ENCODE results near the gene PRAMEF18. TPM values are rescaled to one million over a fixed set of nuclear protein-coding genes. Genes with fewer than 3 reads are reported as not detected.
"Not testable (repeated sequence)": the region's sequence is repeated elsewhere in the genome, so short reads cannot be mapped to it uniquely, and the experiment has no call there.

Gene PRAMEF18
- total and polyA plus RNA-seq, 2 donors (not counting 1 experiment from before 2014, with no cell fraction given): not detected

DNA sequence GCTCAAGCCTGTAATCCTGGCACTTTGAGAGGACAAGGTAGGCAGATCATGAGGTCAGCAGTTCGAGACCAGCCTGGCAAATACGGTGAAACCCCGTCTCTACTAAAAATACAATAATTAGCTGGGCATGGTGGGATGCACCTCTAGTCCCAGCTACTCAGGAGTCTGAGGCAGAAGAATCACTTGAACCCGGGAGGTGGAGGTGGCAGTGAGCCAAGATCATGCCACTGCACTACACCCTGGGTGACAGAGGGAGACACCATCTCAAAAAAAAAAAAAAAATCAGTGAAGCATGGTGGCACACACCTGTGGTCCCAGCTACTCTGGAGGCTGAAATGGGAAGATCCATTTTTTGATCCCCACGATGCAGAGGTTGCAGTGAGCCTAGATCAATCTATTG, 4.1 kb upstream of the PRAMEF18 start:
- not testable (repeated sequence) for H3K27ac ChIP-seq (ENCODE audit: insufficient read depth, low read length); H3K4me1 ChIP-seq (ENCODE audit: control insufficient read depth, extremely low read depth, insufficient read depth, low read length); H3K4me3 ChIP-seq (replicated peaks in 1 of 4; ENCODE audit: control extremely low read depth in 1 of 4, insufficient read depth in 1 of 4, low read depth in 3 of 4, low read length in 4 of 4); H3K9me3 ChIP-seq (ENCODE audit: control insufficient read depth, insufficient read depth, low read depth, low read length); H3K4me2 ChIP-seq (ENCODE audit: extremely low read depth, insufficient read depth, low read length); H2AFZ ChIP-seq (ENCODE audit: low read length); H3K79me2 ChIP-seq (ENCODE audit: control insufficient read depth, insufficient read depth, low read length); DNase-seq (ENCODE audit: low read depth in 2 of 2); H3K9ac ChIP-seq (ENCODE audit: insufficient read depth, low read length); H3K27me3 ChIP-seq (ENCODE audit: control insufficient read depth, insufficient read depth, low read length); H4K20me1 ChIP-seq (ENCODE audit: control insufficient read depth, extremely low read depth, insufficient read depth, low read length); H3K36me3 ChIP-seq (ENCODE audit: control insufficient read depth, insufficient read depth, low read length)

DNA sequence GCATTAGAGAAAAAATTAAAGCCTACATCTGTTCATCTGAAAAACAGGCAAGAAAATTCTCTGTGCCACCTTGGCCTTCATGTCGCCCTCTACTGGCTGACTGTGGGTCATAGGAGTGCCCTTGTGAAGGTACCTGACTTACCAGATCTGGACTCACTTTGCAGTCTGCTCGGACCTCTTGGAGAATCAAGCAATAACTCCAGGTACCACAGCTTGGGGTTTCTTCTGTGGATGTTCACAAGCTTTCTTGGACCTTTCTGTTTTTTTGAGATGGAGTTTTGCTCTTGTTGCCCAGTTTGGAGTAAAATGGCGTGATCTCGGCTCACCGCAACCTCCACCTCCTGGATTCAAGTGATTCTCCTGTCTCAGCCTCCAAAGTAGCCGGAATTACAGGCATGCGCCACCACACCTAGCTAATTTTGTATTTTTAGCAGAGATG, 2.4 kb upstream of the PRAMEF18 start:
- H3K27ac ChIP-seq (ENCODE audit: insufficient read depth, low read length): no peak overlapping the region

DNA sequence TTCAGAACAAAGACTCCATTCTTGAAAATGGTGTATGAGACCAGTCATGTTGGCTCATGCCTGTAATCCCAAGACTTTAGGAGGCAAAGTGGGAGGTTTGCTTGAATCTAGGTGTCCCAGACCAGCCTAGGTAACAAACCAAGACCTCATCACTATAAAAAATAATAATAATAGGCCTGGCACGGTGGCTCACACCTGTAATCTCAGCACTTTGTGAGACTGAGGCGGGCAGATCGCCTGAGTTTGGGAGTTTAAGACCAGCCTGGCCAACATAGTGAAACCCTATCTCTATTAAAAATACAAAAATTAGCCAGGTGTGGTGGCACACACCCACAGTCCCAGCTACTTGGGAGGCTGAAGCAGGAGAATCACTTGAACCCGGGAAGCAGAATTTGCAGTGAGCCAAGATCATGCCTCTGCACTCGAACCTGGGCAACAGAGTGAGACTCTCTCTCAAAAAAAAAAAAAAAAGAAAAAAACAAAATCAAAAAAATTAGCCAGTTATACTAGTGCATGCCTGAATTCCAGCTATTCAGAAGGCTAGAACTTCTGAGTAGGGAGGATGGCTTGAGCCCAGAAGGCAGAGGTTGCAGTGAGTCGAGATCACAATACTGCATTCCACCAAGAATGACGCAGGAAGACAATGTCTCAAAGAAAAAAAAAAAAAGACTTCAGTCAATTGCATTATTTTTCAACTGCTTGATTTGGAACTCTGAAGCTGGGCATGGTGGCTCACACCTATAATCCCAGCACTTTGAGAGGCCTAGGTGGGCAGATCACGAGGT, 1.5 kb upstream of the PRAMEF18 start:
- DNase-seq (ENCODE audit: low read depth in 2 of 2); H3K9ac ChIP-seq (ENCODE audit: insufficient read depth, low read length); H3K4me1 ChIP-seq (ENCODE audit: control insufficient read depth, extremely low read depth, insufficient read depth, low read length); H3K4me2 ChIP-seq (ENCODE audit: extremely low read depth, insufficient read depth, low read length); H3K9me3 ChIP-seq (ENCODE audit: control insufficient read depth, insufficient read depth, low read depth, low read length); H3K4me3 ChIP-seq (replicated peaks in 1 of 4; ENCODE audit: control extremely low read depth in 1 of 4, insufficient read depth in 1 of 4, low read depth in 3 of 4, low read length in 4 of 4); H4K20me1 ChIP-seq (ENCODE audit: control insufficient read depth, extremely low read depth, insufficient read depth, low read length); H3K27me3 ChIP-seq (ENCODE audit: control insufficient read depth, insufficient read depth, low read length); H3K27ac ChIP-seq (ENCODE audit: insufficient read depth, low read length); H3K79me2 ChIP-seq (ENCODE audit: control insufficient read depth, insufficient read depth, low read length); H2AFZ ChIP-seq (ENCODE audit: low read length); H3K36me3 ChIP-seq (ENCODE audit: control insufficient read depth, insufficient read depth, low read length): not testable (repeated sequence)

More for the DNA sequence above, 2.4 kb upstream of the PRAMEF18 start:
- TF ChIP-seq EZH2 (IDR thresholded peaks at IDR 0.05; ENCODE audit: low read length, missing control alignments): no peak
- TF ChIP-seq, protein P1, sequence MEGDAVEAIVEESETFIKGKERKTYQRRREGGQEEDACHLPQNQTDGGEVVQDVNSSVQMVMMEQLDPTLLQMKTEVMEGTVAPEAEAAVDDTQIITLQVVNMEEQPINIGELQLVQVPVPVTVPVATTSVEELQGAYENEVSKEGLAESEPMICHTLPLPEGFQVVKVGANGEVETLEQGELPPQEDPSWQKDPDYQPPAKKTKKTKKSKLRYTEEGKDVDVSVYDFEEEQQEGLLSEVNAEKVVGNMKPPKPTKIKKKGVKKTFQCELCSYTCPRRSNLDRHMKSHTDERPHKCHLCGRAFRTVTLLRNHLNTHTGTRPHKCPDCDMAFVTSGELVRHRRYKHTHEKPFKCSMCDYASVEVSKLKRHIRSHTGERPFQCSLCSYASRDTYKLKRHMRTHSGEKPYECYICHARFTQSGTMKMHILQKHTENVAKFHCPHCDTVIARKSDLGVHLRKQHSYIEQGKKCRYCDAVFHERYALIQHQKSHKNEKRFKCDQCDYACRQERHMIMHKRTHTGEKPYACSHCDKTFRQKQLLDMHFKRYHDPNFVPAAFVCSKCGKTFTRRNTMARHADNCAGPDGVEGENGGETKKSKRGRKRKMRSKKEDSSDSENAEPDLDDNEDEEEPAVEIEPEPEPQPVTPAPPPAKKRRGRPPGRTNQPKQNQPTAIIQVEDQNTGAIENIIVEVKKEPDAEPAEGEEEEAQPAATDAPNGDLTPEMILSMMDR (conservative IDR thresholded peaks at IDR 0.05 in 1 of 2, IDR thresholded peaks at IDR 0.05 in 1 of 2; ENCODE audit: low read depth in 1 of 2, low read length in 2 of 2): no peak
- H3K4me2 ChIP-seq (ENCODE audit: extremely low read depth, insufficient read depth, low read length): no peak overlapping the region
- H3K4me3 ChIP-seq (replicated peaks in 1 of 4; ENCODE audit: control extremely low read depth in 1 of 4, insufficient read depth in 1 of 4, low read depth in 3 of 4, low read length in 4 of 4): no peak overlapping the region
- H3K27me3 ChIP-seq (ENCODE audit: control insufficient read depth, insufficient read depth, low read length): no peaks in the 10 kb centered on the region
- H4K20me1 ChIP-seq (ENCODE audit: control insufficient read depth, extremely low read depth, insufficient read depth, low read length): no peaks in the 10 kb centered on the region
- H3K36me3 ChIP-seq (ENCODE audit: control insufficient read depth, insufficient read depth, low read length): no peaks in the 10 kb centered on the region
- no peaks in the 10 kb centered on the region for H3K9me3 ChIP-seq (ENCODE audit: control insufficient read depth, insufficient read depth, low read depth, low read length)
- H2AFZ ChIP-seq (ENCODE audit: low read length): no peak overlapping the region
- no peaks in the 10 kb centered on the region for H3K4me1 ChIP-seq (ENCODE audit: control insufficient read depth, extremely low read depth, insufficient read depth, low read length)
- H3K9ac ChIP-seq (ENCODE audit: insufficient read depth, low read length): no peak overlapping the region
- no peak for DNase-seq (ENCODE audit: low read depth in 2 of 2)
- H3K79me2 ChIP-seq (ENCODE audit: control insufficient read depth, insufficient read depth, low read length): no peaks in the 10 kb centered on the region

DNA sequence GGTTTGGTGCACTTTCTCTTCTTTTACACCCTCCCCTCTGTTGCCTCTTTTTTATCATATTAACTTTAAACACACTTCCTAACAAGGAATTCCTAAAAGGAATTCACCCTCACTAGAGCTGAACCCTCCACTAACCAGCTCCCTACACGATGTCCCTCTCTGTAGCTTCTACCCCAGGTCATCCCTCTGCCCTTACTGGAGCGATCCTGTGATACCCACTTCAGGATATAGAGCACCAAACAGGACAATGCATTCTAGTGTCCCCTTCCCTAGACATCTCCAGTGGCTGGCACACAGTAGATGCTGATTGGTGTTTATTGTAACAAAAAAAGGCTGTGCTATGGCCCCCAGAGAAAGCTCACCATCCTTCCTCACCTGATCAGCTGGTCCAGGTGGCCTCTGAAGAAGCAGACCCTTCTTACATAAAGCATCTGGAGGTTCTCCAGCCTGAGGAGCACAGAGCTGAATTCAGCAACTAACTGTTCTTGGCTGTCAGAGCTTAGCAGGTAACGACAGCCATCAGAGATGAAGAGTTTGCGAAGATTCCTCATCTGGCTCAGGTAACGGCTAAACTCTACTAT, 1.4 kb downstream of the PRAMEF18 start:
- Histone ChIP-seq H3K9ac (ENCODE audit: insufficient read depth, low read length) (no peak overlapping the region), H4K20me1 (ENCODE audit: control insufficient read depth, extremely low read depth, insufficient read depth, low read length) (no peaks in the 10 kb centered on the region), H3K4me1 (ENCODE audit: control insufficient read depth, extremely low read depth, insufficient read depth, low read length) (no peaks in the 10 kb centered on the region), H3K4me3 (replicated peaks in 1 of 4; ENCODE audit: control extremely low read depth in 1 of 4, insufficient read depth in 1 of 4, low read depth in 3 of 4, low read length in 4 of 4) (no peak overlapping the region), H3K27me3 (ENCODE audit: control insufficient read depth, insufficient read depth, low read length) (no peaks in the 10 kb centered on the region), H2AFZ (ENCODE audit: low read length) (no peak overlapping the region), H3K4me2 (ENCODE audit: extremely low read depth, insufficient read depth, low read length) (no peak overlapping the region), H3K36me3 (ENCODE audit: control insufficient read depth, insufficient read depth, low read length) (no peaks in the 10 kb centered on the region), H3K27ac (ENCODE audit: insufficient read depth, low read length) (no peak overlapping the region), H3K9me3 (ENCODE audit: control insufficient read depth, insufficient read depth, low read depth, low read length) (no peaks in the 10 kb centered on the region), H3K79me2 (ENCODE audit: control insufficient read depth, insufficient read depth, low read length) (no peaks in the 10 kb centered on the region)
- TF ChIP-seq, protein P1 (conservative IDR thresholded peaks at IDR 0.05 in 1 of 2, IDR thresholded peaks at IDR 0.05 in 1 of 2; ENCODE audit: low read depth in 1 of 2, low read length in 2 of 2): no peak
- TF ChIP-seq EZH2 (IDR thresholded peaks at IDR 0.05; ENCODE audit: low read length, missing control alignments): no peak
- no peak for DNase-seq (ENCODE audit: low read depth in 2 of 2)

DNA sequence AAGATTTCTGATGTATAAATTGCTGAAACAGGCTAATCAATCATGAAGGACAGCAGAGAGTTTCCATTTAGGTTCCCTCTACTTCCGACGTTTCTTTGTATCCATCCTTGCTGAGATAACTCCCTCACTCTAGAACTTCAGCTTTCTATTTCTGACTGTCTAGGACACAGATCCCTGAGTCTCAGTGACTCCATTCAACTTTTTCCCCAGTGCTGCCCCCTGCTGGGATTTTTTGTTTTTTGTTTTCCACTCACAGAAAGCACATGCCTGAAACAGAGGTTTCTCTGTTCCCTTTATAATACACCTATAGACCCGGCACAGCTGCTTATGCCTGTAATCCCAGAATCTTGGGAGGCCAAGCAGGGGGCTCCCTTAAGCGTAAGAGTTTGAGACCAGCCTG, 3.2 kb downstream of the PRAMEF18 start:
- not testable (repeated sequence) for H3K27ac ChIP-seq (ENCODE audit: insufficient read depth, low read length); H4K20me1 ChIP-seq (ENCODE audit: control insufficient read depth, extremely low read depth, insufficient read depth, low read length); H2AFZ ChIP-seq (ENCODE audit: low read length); DNase-seq (ENCODE audit: low read depth in 2 of 2); H3K36me3 ChIP-seq (ENCODE audit: control insufficient read depth, insufficient read depth, low read length); H3K4me1 ChIP-seq (ENCODE audit: control insufficient read depth, extremely low read depth, insufficient read depth, low read length); H3K79me2 ChIP-seq (ENCODE audit: control insufficient read depth, insufficient read depth, low read length); H3K4me2 ChIP-seq (ENCODE audit: extremely low read depth, insufficient read depth, low read length); H3K4me3 ChIP-seq (replicated peaks in 1 of 4; ENCODE audit: control extremely low read depth in 1 of 4, insufficient read depth in 1 of 4, low read depth in 3 of 4, low read length in 4 of 4); H3K9me3 ChIP-seq (ENCODE audit: control insufficient read depth, insufficient read depth, low read depth, low read length); H3K9ac ChIP-seq (ENCODE audit: insufficient read depth, low read length); H3K27me3 ChIP-seq (ENCODE audit: control insufficient read depth, insufficient read depth, low read length)
